Endothelial cell of umbilical vein (primary cell): Measurements from ENCODE around the gene SETDB1. TPM values are rescaled to one million over a fixed set of nuclear protein-coding genes. Genes with fewer than 3 reads are reported as not detected.

ENCODE experiments used
- BruUV-seq: library from RNA; stranded (reverse); fragments of 400-500 nt; replicated peaks from 2 replicates; lab custom pipeline; 2021; lab: Mats Ljungman, UMichigan
- CTCF ChIA-PET: fragments of 300-600, 350-600 bp; sonication (Branson Sonifier 250); formaldehyde crosslinking; loops from one replicate; lab custom pipeline; 2021; ENCODE audit warnings: antibody characterized with exemption, inconsistent platforms; lab: Charles Lee
- POLR2A ChIA-PET: fragments of 300-600, 350-600 bp; sonication (Branson Sonifier 250); formaldehyde crosslinking; loops from one replicate; lab custom pipeline; 2021; ENCODE audit warnings: antibody characterized with exemption, inconsistent platforms; lab: Charles Lee
- DNase-seq: peaks from one replicate; pipeline ENCODE4 v3.0.0-alpha.2; 2011; ENCODE audit warnings: low read depth, low spot score
- FAIRE-seq: peaks from 2 replicates; lab custom pipeline; 2011; peaks lifted over from hg19 to GRCh38; lab: Jason Lieb, UNC
- H2AFZ ChIP-seq: 2 replicates; pipeline ENCODE4 v1.6.0; 2012; ENCODE audit warnings: low read depth, low read length, control low read depth, inconsistent platforms
- H3K27ac ChIP-seq: 2 replicates; pipeline ENCODE4 v1.5.1; 2011; ENCODE audit warnings: low read depth, mild to moderate bottlenecking, control low read depth, low read length, moderate library complexity; ENCODE audit not compliant: insufficient read depth
- H3K27me3 ChIP-seq, 2 experiments: 2 replicates each; pipeline versions ENCODE4 v1.6.0 to v1.6.1; 2011; ENCODE audit warnings: low read length in 2 of 2, mixed read lengths in 1 of 2; ENCODE audit not compliant: control insufficient read depth in 2 of 2, insufficient read depth in 2 of 2
- H3K36me3 ChIP-seq, 2 experiments: 2 replicates in 1 of 2; 3 replicates in 1 of 2; pipeline ENCODE4 v1.5.1; 2011; ENCODE audit warnings: low read length in 2 of 2, mild to moderate bottlenecking in 1 of 2, moderate library complexity in 1 of 2; ENCODE audit not compliant: control insufficient read depth in 2 of 2, insufficient read depth in 2 of 2; ENCODE audit errors: extremely low read depth in 1 of 2
- H3K4me1 ChIP-seq: 3 replicates; pipeline ENCODE4 v1.5.1; 2011; ENCODE audit warnings: mild to moderate bottlenecking, low read length; ENCODE audit not compliant: control insufficient read depth, insufficient read depth; ENCODE audit errors: extremely low read depth
- H3K4me2 ChIP-seq: 2 replicates; pipeline ENCODE4 v1.6.1; 2011; ENCODE audit warnings: low read length, control low read depth, mixed read lengths; ENCODE audit not compliant: insufficient read depth
- H3K4me3 ChIP-seq, 3 experiments: fragments of 200-600 bp in 1 of 3; sonication (generic), shearing (Covaris generic) in 1 of 3; replicated peaks in 1 of 3; 2 replicates each; pipeline ENCODE4 v1.5.1; 2011 to 2016; ENCODE audit warnings: control low read depth in 3 of 3, low read length in 3 of 3, mild to moderate bottlenecking in 2 of 3, inconsistent platforms in 1 of 3, low read depth in 1 of 3, moderate library complexity in 1 of 3; ENCODE audit not compliant: insufficient read depth in 1 of 3
- H3K79me2 ChIP-seq: 2 replicates; pipeline ENCODE4 v1.6.0; 2012; ENCODE audit warnings: low read length, inconsistent platforms; ENCODE audit not compliant: control insufficient read depth, insufficient read depth
- H3K9ac ChIP-seq: replicated peaks from 2 replicates; pipeline ENCODE3; 2011; ENCODE audit warnings: low read length, control low read depth; ENCODE audit not compliant: insufficient read depth; ENCODE audit errors: extremely low read depth
- H3K9me1 ChIP-seq: replicated peaks from 3 replicates; pipeline ENCODE4 v1.6.0; 2011; ENCODE audit warnings: mild to moderate bottlenecking, low read length; ENCODE audit not compliant: control insufficient read depth, insufficient read depth; ENCODE audit errors: extremely low read depth
- H3K9me3 ChIP-seq: replicated peaks from 2 replicates; pipeline ENCODE4 v1.5.1; 2012; ENCODE audit warnings: low read length, inconsistent platforms; ENCODE audit not compliant: control insufficient read depth, insufficient read depth
- H4K20me1 ChIP-seq: replicated peaks from 2 replicates; pipeline ENCODE3; 2011; ENCODE audit warnings: mild to moderate bottlenecking, low read length; ENCODE audit not compliant: control insufficient read depth, insufficient read depth; ENCODE audit errors: extremely low read depth
- CTCF ChIP-seq, 2 donors: IDR thresholded peaks; 1 replicate in 1 of 2; 2 replicates in 1 of 2; pipeline ENCODE4 v1.5.1; 2011; ENCODE audit warnings: low read length in 2 of 2, mild to moderate bottlenecking in 2 of 2, moderate library complexity in 2 of 2, control low read depth in 1 of 2, inconsistent platforms in 1 of 2, low read depth in 1 of 2; ENCODE audit not compliant: insufficient read depth in 1 of 2; ENCODE audit errors: extremely low read depth in 1 of 2
- EZH2 ChIP-seq: IDR thresholded peaks from 2 replicates; pipeline ENCODE4 v1.6.1; 2012; ENCODE audit warnings: borderline replicate concordance, low read depth, mild to moderate bottlenecking, moderate library complexity, low read length, inconsistent platforms; ENCODE audit not compliant: severe bottlenecking
- FOS ChIP-seq: IDR thresholded peaks from 2 replicates; pipeline ENCODE4 v1.6.1; 2011; ENCODE audit warnings: mild to moderate bottlenecking, low read length, moderate library complexity, borderline replicate concordance; ENCODE audit not compliant: insufficient read depth
- GATA2 ChIP-seq: IDR thresholded peaks from 2 replicates; pipeline ENCODE4 v1.7.0; 2011; ENCODE audit warnings: low read depth, mild to moderate bottlenecking, moderate library complexity, mixed read lengths, low read length; ENCODE audit not compliant: insufficient read length, insufficient read depth
- JUN ChIP-seq: IDR thresholded peaks from 2 replicates; pipeline ENCODE4 v1.6.1; 2011; ENCODE audit warnings: borderline replicate concordance, low read depth; ENCODE audit not compliant: insufficient read length, insufficient read depth
- MAX ChIP-seq: IDR thresholded peaks from 2 replicates; pipeline ENCODE4 v1.6.1; 2011; ENCODE audit not compliant: insufficient read depth, insufficient read length
- MYC ChIP-seq: IDR thresholded peaks from one replicate; pipeline ENCODE4 v1.6.1; 2011; ENCODE audit warnings: mild to moderate bottlenecking, low read depth, low read length
- POLR2A ChIP-seq: IDR thresholded peaks from 2 replicates; pipeline ENCODE4 v1.6.1; 2012; ENCODE audit warnings: low read depth, mild to moderate bottlenecking, control low read depth, low read length
- POLR2AphosphoS5 ChIP-seq: IDR thresholded peaks from 2 replicates; pipeline ENCODE4 v1.6.1; 2012; ENCODE audit warnings: low read depth, mild to moderate bottlenecking, control low read depth, low read length, moderate library complexity; ENCODE audit not compliant: insufficient read depth
- dilution Hi-C: fragments of 300-500 bp; cut with MboI; formaldehyde crosslinking; loops from one replicate; pipeline ENCODE4 v1.15.0; 2019; ENCODE audit warnings: low sequenced_read_pairs; ENCODE audit not compliant: extremely low pct_ligation_motif_present
- intact Hi-C: fragments of 100-400 bp; cut with micrococcal nuclease; formaldehyde crosslinking; loops from one replicate; pipeline ENCODE4 v1.10.0; 2022
- polyA plus RNA-seq, 4 experiments: library from polyadenylated mRNA; depleted of rRNA in 3 of 4; stranded (reverse) in 3 of 4; unstranded in 1 of 4; fragments of >200 nt; gene quantifications; 2 replicates each; pipeline versions ENCODE4 v1.2.1 to v1.2.3, GENCODE V29; 2011 to 2012; ENCODE audit warnings: missing spikeins in 1 of 4
- total RNA-seq: library from RNA; stranded (reverse); gene quantifications from 2 replicates; pipeline ENCODE4 v1.2.3, GENCODE V29; 2021

The SETDB1 gene
- total and polyA plus RNA-seq, 2 donors (not counting 3 experiments of a cell fraction or from before 2014, with no cell fraction given) = 25.3 to 49.2 TPM

- no peak overlapping the region for H3K27ac ChIP-seq
- H3K79me2 ChIP-seq = no peaks in the 10 kb centered on the region
- dilution Hi-C loops = no loop called here
- peak overlapping the region; percentile 95 for H2AFZ ChIP-seq
- peaks cover 28% of the 10 kb centered on the region for H3K4me1 ChIP-seq
- no peaks in the 10 kb centered on the region for H4K20me1 ChIP-seq
- ChIA-PET CTCF (interaction anchor here (0.9 to 3.7 kb wide), 31 partner anchors 9 to 447 kb away, joined by 3 to 127 read pairs (median 5); partner anchors contain the start of genes ANXA9, C1orf56, CDC42SE1 and CERS2), POLR2A (interaction anchor here (0.6 to 1.7 kb wide), 6 partner anchors 8 to 64 kb away, joined by 3 to 6 read pairs (median 4); no protein-coding TSS in a partner anchor)
- H3K4me2 ChIP-seq = peak overlapping the region; percentile 87
- no peak for FAIRE-seq
- H3K9me1 ChIP-seq = no peaks in the 10 kb centered on the region
- peak overlapping the region; percentile 35 to 51 (median 43) for H3K4me3 ChIP-seq
- peak overlapping the region; percentile 89 for H3K9ac ChIP-seq
- DNase-seq = peak; percentile 25
- TF ChIP-seq FOS = no peak
- TF ChIP-seq GATA2 = no peak
- TF ChIP-seq CTCF (IDR thresholded peaks at IDR 0.05; ENCODE audit: extremely low read depth in 1 of 2, insufficient read depth in 1 of 2, low read depth in 1 of 2, low read length in 2 of 2) = no peak
- TF ChIP-seq EZH2 = no peak
- TF ChIP-seq MAX = no peak
- no peak for TF ChIP-seq JUN
- TF ChIP-seq MYC = no peak
- no peak for TF ChIP-seq POLR2AphosphoS5
- no peak for TF ChIP-seq POLR2A
- no peaks in the 10 kb centered on the region for H3K36me3 ChIP-seq
- H3K27me3 ChIP-seq = no peaks in the 10 kb centered on the region
- intact Hi-C loops = loop anchor here (1.0 kb wide), 1 partner anchor 27 kb away; no protein-coding TSS in a partner anchor
- BruUV-seq = no TSS peak
- H3K9me3 ChIP-seq = no peaks in the 10 kb centered on the region
Observed at GRCh38 chr1:151005729-151006319, 79.7 kb downstream of the SETDB1 start.
